GM23338 (cell line): ENCODE data around the gene GAREM2. TPM values are rescaled to one million over a fixed set of nuclear protein-coding genes. Genes with fewer than 3 reads are reported as not detected.

Experiments used
- ATAC-seq: fragments of 200-7000 bp; cut with Tn5 transposase; 3 replicates; pipeline ENCODE4 v1.9.1; 2020
- DNase-seq: peaks from one replicate; pipeline ENCODE4 v3.0.0-alpha.2; 2015; ENCODE audit warnings: low spot score
- H2AFZ ChIP-seq: fragments of 200-600 bp; sonication (generic); 2 replicates; pipeline ENCODE4 v1.8.0; 2016; ENCODE audit warnings: antibody characterized with exemption, mild to moderate bottlenecking, moderate library complexity
- H3F3A ChIP-seq: fragments of 200-600 bp; sonication (generic); replicated peaks from 2 replicates; pipeline ENCODE4 v1.8.0; 2017; ENCODE audit warnings: antibody characterized with exemption, mixed run types, low read depth
- H3K27ac ChIP-seq: fragments of 200-600 bp; sonication (generic); 2 replicates; pipeline ENCODE4 v1.6.1; 2016; ENCODE audit warnings: low read depth
- H3K27me3 ChIP-seq: fragments of 200-600 bp; sonication (generic); 2 replicates; pipeline ENCODE4 v1.8.0; 2016; ENCODE audit warnings: mild to moderate bottlenecking, mixed run types, moderate library complexity; ENCODE audit not compliant: insufficient read depth
- H3K36me3 ChIP-seq: fragments of 200-600 bp; sonication (generic); 2 replicates; pipeline ENCODE4 v1.8.0; 2016; ENCODE audit warnings: mild to moderate bottlenecking; ENCODE audit not compliant: insufficient read depth
- H3K4me1 ChIP-seq: fragments of 200-600 bp; sonication (generic); 2 replicates; pipeline ENCODE4 v1.8.0; 2016; ENCODE audit warnings: mild to moderate bottlenecking, moderate library complexity; ENCODE audit not compliant: insufficient read depth
- H3K4me2 ChIP-seq: fragments of 200-600 bp; sonication (generic); 2 replicates; pipeline ENCODE4 v1.7.1; 2017; ENCODE audit warnings: mixed run types
- H3K4me3 ChIP-seq: fragments of 200-600 bp; sonication (generic); 2 replicates; pipeline ENCODE4 v1.6.1; 2016; ENCODE audit warnings: mixed run types
- H3K79me2 ChIP-seq: fragments of 200-600 bp; sonication (generic); replicated peaks from 2 replicates; pipeline ENCODE4 v1.8.0; 2017; ENCODE audit warnings: mild to moderate bottlenecking; ENCODE audit not compliant: insufficient read depth
- H3K9me2 ChIP-seq: fragments of 200-600 bp; sonication (generic); 2 replicates; pipeline ENCODE4 v1.8.0; 2017; ENCODE audit not compliant: insufficient read depth
- H4K20me1 ChIP-seq: fragments of 200-600 bp; sonication (generic); replicated peaks from 2 replicates; pipeline ENCODE4 v1.8.0; 2017; ENCODE audit warnings: mild to moderate bottlenecking; ENCODE audit not compliant: insufficient read depth
- H3K27ac Mint-ChIP-seq: 2 replicates; pipeline ENCODE4 v1.8.0; 2020; ENCODE audit warnings: inconsistent platforms, mild to moderate bottlenecking, moderate library complexity, mixed read lengths
- H3K27me3 Mint-ChIP-seq: 3 replicates; pipeline ENCODE4 v1.8.0; 2022; ENCODE audit warnings: low read depth, mild to moderate bottlenecking, moderate library complexity, mixed read lengths, inconsistent platforms; ENCODE audit not compliant: insufficient read depth, poor library complexity
- H3K36me3 Mint-ChIP-seq: 3 replicates; pipeline ENCODE4 v1.8.0; 2021; ENCODE audit warnings: low read depth, mild to moderate bottlenecking, inconsistent platforms, moderate library complexity, mixed read lengths
- H3K4me1 Mint-ChIP-seq: 3 replicates; pipeline ENCODE4 v1.8.0; 2020; ENCODE audit warnings: mild to moderate bottlenecking, inconsistent platforms, mixed read lengths
- H3K4me3 Mint-ChIP-seq: 3 replicates; pipeline ENCODE4 v1.8.0; 2021; ENCODE audit warnings: moderate library complexity, mild to moderate bottlenecking, inconsistent platforms, mixed read lengths
- H3K9me3 Mint-ChIP-seq: 3 replicates; pipeline ENCODE4 v1.8.0; 2020; ENCODE audit warnings: moderate library complexity, mild to moderate bottlenecking, inconsistent platforms, mixed read lengths
- CTCF ChIP-seq, 2 experiments: fragments of 200-600 bp in 1 of 2; sonication (generic) in 1 of 2; conservative IDR thresholded peaks; 2 replicates each; pipeline versions ENCODE4 v1.5.1 to v1.6.1; 2016 to 2017; ENCODE audit warnings: antibody characterized with exemption in 2 of 2, low read depth in 2 of 2, mild to moderate bottlenecking in 2 of 2, moderate library complexity in 1 of 2
- ETS1 ChIP-seq: IDR thresholded peaks from 2 replicates; pipeline ENCODE4 v1.6.1; 2016; ENCODE audit warnings: antibody characterized with exemption
- EZH2 ChIP-seq: fragments of 200-600 bp; sonication (generic); IDR thresholded peaks from one replicate; pipeline ENCODE4 v1.8.0; 2017; ENCODE audit warnings: antibody characterized with exemption, mild to moderate bottlenecking, low read depth; ENCODE audit not compliant: unreplicated experiment
- EZH2phosphoT487 ChIP-seq: fragments of 200-600 bp; sonication (generic); IDR thresholded peaks from one replicate; pipeline ENCODE4 v1.8.1; 2018; ENCODE audit warnings: antibody characterized with exemption; ENCODE audit not compliant: unreplicated experiment
- JUNB ChIP-seq: IDR thresholded peaks from one replicate; pipeline ENCODE4 v1.6.1; 2016; ENCODE audit warnings: antibody characterized with exemption; ENCODE audit not compliant: unreplicated experiment
- NANOG ChIP-seq: IDR thresholded peaks from 2 replicates; pipeline ENCODE4 v1.6.1; 2016; ENCODE audit warnings: antibody characterized with exemption, borderline replicate concordance
- POLR2AphosphoS5 ChIP-seq: IDR thresholded peaks from 2 replicates; pipeline ENCODE4 v1.6.1; 2016; ENCODE audit warnings: antibody characterized with exemption, low read depth
- STAT1 ChIP-seq: IDR thresholded peaks from one replicate; pipeline ENCODE4 v1.6.1; 2016; ENCODE audit warnings: antibody characterized with exemption; ENCODE audit not compliant: unreplicated experiment
- ZNF114 ChIP-seq: fragments of 250-450 bp; sonication (Bioruptor Pico); IDR thresholded peaks from 2 replicates; pipeline ENCODE4 v1.5.0; 2020; ENCODE audit warnings: mild to moderate bottlenecking, moderate library complexity
- ZNF331 ChIP-seq: fragments of 250-450 bp; sonication (Bioruptor Pico); IDR thresholded peaks from 2 replicates; pipeline ENCODE4 v1.5.0; 2020; ENCODE audit warnings: low read depth, mild to moderate bottlenecking, moderate library complexity
- polyA plus RNA-seq: library from polyadenylated mRNA; unstranded; fragments of >200 nt; fragmentation: Nextera tagmentation; extraction: Ambion mirVana; gene quantifications from 2 replicates; pipeline ENCODE4 v1.2.1, GENCODE V29; 2016
- total RNA-seq: library from RNA; depleted of rRNA; stranded (reverse); fragments of >200 nt; shearing (Covaris generic); gene quantifications from 2 replicates; pipeline ENCODE4 v1.2.3, GENCODE V29; 2014

GAREM2 gene
- total and polyA plus RNA-seq, 2 experiments from 2014 or later: 3.8 to 23.8 TPM

GRCh38 chr2:26178746-26179436 is 6.0 kb downstream of the GAREM2 start:
- peak overlapping the region; percentile 84 for H2AFZ ChIP-seq
- peaks cover 19% of the 10 kb centered on the region for H3K27me3 Mint-ChIP-seq

GRCh38 chr2:26179446-26179913 is 6.6 kb downstream of the GAREM2 start:
- no peak overlapping the region; the same call in 1 of the 2 replicates for H3K27ac Mint-ChIP-seq
- Histone ChIP-seq H3K4me3 (peak overlapping the region; percentile 69), H3K27me3 (peaks cover 11% of the 10 kb centered on the region), H3K4me1 (peaks cover 24% of the 10 kb centered on the region), H3K9me2 (no peaks in the 10 kb centered on the region), H3F3A (no peaks in the 10 kb centered on the region; the same call in 1 of the 2 replicates), H4K20me1 (peaks cover 7% of the 10 kb centered on the region), H2AFZ (peak overlapping the region; percentile 84; the same call in 1 of the 2 replicates), H3K79me2 (peaks cover 3% of the 10 kb centered on the region; the same call in 1 of the 2 replicates), H3K27ac (peak overlapping the region; percentile 35; the same call in 1 of the 2 replicates), H3K4me2 (peak overlapping the region; percentile 95), H3K36me3 (peaks cover 4% of the 10 kb centered on the region; the same call in 1 of the 2 replicates)
- ATAC-seq (peak; percentile 54), DNase-seq (peak; percentile 83)
- peaks cover 32% of the 10 kb centered on the region for H3K4me1 Mint-ChIP-seq
- peaks cover 16% of the 10 kb centered on the region for H3K36me3 Mint-ChIP-seq
- peaks cover 16% of the 10 kb centered on the region for H3K27me3 Mint-ChIP-seq
- peak overlapping the region; percentile 73 for H3K4me3 Mint-ChIP-seq
- H3K9me3 Mint-ChIP-seq: no peaks in the 10 kb centered on the region
- TF ChIP-seq NANOG (no peak), STAT1 (no peak), JUNB (no peak), EZH2phosphoT487 (no peak), ETS1 (no peak), ZNF114 (CRISPR knock-in tag) (no peak), EZH2 (no peak), POLR2AphosphoS5 (no peak)

More at GRCh38 chr2:26178746-26179436, 6.0 kb downstream of the GAREM2 start:
- Histone ChIP-seq H3K36me3 (peaks cover 4% of the 10 kb centered on the region; the same call in 1 of the 2 replicates), H4K20me1 (peaks cover 10% of the 10 kb centered on the region), H3K27me3 (peaks cover 9% of the 10 kb centered on the region), H3F3A (no peaks in the 10 kb centered on the region; the same call in 1 of the 2 replicates), H3K4me1 (peaks cover 27% of the 10 kb centered on the region), H3K4me3 (peak overlapping the region; percentile 69), H3K4me2 (peak overlapping the region; percentile 95), H3K79me2 (peaks cover 9% of the 10 kb centered on the region; the same call in 1 of the 2 replicates), H3K9me2 (no peaks in the 10 kb centered on the region), H3K27ac (peak overlapping the region; percentile 35; the same call in 1 of the 2 replicates)
- DNase-seq (peak; percentile 66), ATAC-seq (peak; percentile 65)
- H3K4me1 Mint-ChIP-seq: peaks cover 33% of the 10 kb centered on the region
- H3K36me3 Mint-ChIP-seq: peaks cover 14% of the 10 kb centered on the region
- H3K4me3 Mint-ChIP-seq: peak overlapping the region; percentile 73
- no peak overlapping the region; the same call in 1 of the 2 replicates for H3K27ac Mint-ChIP-seq
- no peaks in the 10 kb centered on the region for H3K9me3 Mint-ChIP-seq
- TF ChIP-seq ZNF331 (CRISPR knock-in tag): no peak
- 0 out of 4 replicates have a peak, but pooled peaks of 1 of the 2 experiments have one; percentile 6 for TF ChIP-seq CTCF (conservative IDR thresholded peaks at IDR 0.05; ENCODE audit: low read depth in 2 of 2)
- TF ChIP-seq ZNF114 (CRISPR knock-in tag): no peak
